Activated T-helper 2 cell treated with anti-CD3 and anti-CD28 coated beads, Interferon-gamma antibody, Interleukin-2, Interleukin-4, amounts not matched to agents 10 μg/mL and 5 μg/mL and 100 μg/mL, durations not matched to agents 14 hours and 24 hours and 36 hours (primary cell): ENCODE data around the gene KCNQ4. TPM values are rescaled to one million over a fixed set of nuclear protein-coding genes. Genes with fewer than 3 reads are reported as not detected.

Experiments used
- DNase-seq: peaks from one replicate; pipeline ENCODE4 v3.0.0; 2021; ENCODE audit warnings: low spot score
- H3K27ac Mint-ChIP-seq: one replicate; pipeline ENCODE4 v1.8.0; 2021; ENCODE audit warnings: mixed read lengths
- H3K27me3 Mint-ChIP-seq: one replicate; pipeline ENCODE4 v1.8.0; 2021; ENCODE audit warnings: low read depth, mixed read lengths
- H3K36me3 Mint-ChIP-seq: one replicate; pipeline ENCODE4 v1.8.0; 2021; ENCODE audit warnings: low read depth, mixed read lengths
- H3K4me1 Mint-ChIP-seq: one replicate; pipeline ENCODE4 v1.8.0; 2021; ENCODE audit warnings: low read depth, mixed read lengths
- H3K4me3 Mint-ChIP-seq: one replicate; pipeline ENCODE4 v1.8.0; 2021; ENCODE audit warnings: low read depth, mild to moderate bottlenecking, moderate library complexity, mixed read lengths
- H3K9me3 Mint-ChIP-seq: one replicate; pipeline ENCODE4 v1.8.0; 2021; ENCODE audit warnings: mixed read lengths
- intact Hi-C: fragments of 100-400 bp; cut with micrococcal nuclease; formaldehyde crosslinking; loops from one replicate; pipeline ENCODE4 v1.15.1; 2023
- total RNA-seq: library from RNA; stranded (reverse); gene quantifications from 2 replicates; pipeline ENCODE4 v1.2.3, GENCODE V29; 2022

Gene KCNQ4
- total RNA-seq, 1 donor from 2014 or later: 0.78 TPM

DNA sequence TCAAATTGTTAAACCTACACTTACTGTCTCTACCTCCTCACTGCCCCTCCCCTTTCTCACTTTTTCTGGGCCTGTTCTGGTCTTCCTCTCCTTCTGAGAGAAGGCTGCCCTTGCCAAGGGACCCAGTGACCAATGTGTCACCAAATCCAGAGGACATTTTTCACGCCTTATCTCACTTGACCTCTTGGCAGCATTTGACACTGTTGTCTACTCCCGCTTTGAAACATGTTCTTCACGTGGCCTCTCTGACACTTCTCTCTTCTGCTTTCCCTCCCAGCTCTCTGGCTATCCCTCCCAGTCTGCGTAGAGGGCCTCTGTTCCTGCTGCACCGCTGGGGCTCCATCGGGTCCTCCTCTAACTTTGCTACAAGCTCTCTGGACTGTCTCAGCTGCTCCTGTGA lies 25.3 kb downstream of the KCNQ4 start:
- Mint-ChIP-seq H3K27ac (peak overlapping the region; percentile 76), H3K4me1 (peaks cover 17% of the 10 kb centered on the region), H3K27me3 (peaks cover 3% of the 10 kb centered on the region), H3K36me3 (no peaks in the 10 kb centered on the region), H3K4me3 (no peak overlapping the region), H3K9me3 (no peaks in the 10 kb centered on the region)
- intact Hi-C loops: no loop called here
- no peak for DNase-seq

DNA sequence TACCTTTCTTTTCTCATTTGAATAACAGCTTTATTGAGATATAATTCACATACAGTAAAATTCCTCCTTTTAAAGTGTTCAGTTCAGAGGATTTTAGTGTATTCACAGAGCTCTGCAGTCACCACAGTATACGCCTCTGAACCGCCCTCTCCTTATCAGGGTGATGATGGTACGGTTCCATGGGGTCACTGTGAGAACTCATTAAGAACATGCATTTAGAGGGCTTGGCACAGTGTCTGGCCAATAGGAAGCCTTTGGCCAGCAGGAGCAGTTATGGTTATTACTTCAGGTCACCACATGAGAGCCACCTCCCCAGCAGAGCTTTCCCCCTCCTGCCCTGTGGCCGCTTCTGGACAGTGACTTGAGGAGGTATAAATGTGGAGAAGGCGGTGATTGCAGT lies 27.3 kb downstream of the KCNQ4 start:
- DNase-seq: no peak
- H3K27me3 Mint-ChIP-seq: peaks cover 3% of the 10 kb centered on the region
- H3K36me3 Mint-ChIP-seq: no peaks in the 10 kb centered on the region
- no peaks in the 10 kb centered on the region for H3K9me3 Mint-ChIP-seq
- no peak overlapping the region for H3K4me3 Mint-ChIP-seq
- H3K27ac Mint-ChIP-seq: no peak overlapping the region
- intact Hi-C loops: no loop called here
- peaks cover 17% of the 10 kb centered on the region for H3K4me1 Mint-ChIP-seq

DNA sequence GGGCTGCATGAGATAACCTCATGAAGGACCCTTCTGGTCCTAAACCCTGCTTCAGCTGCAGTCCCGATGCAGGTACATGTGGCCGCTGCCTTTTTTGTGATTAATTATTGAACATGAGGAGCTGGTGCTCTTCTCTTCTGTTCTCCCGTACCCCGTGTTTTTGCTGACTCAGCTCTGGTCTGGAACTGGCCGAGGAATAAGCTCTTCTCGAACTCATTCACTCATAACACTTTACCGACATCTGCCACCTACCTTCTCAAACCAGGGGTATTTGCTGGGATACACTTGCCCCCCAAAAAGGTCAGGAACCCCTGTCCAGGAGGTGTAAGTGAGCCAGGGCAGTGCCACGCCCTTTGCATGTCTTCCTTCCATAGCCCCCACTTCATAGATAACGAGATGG lies 31.8 kb downstream of the KCNQ4 start:
- peaks cover 7% of the 10 kb centered on the region for H3K4me1 Mint-ChIP-seq

DNA sequence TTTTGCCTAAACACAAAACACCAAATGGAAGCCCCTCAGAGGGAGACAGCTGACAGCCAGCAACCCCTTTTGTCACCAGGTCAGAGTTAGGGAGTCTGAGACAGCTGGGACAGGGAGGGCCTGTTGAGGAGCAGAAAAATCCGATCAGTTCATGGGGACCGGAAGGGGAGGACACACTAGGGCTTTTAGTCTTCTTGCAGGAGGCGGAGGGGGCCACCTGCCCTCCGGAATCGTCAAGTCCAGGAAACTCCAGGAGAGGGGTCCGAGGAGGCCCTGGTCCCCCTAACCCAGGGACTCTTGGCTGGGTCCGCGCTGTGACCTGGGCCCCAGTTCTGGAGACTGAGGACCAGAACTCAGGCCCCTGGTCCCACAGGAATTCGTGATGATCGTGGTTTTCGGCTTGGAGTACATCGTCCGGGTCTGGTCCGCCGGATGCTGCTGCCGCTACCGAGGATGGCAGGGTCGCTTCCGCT lies 34.2 kb downstream of the KCNQ4 start:
- no peak for DNase-seq
- peaks cover 5% of the 10 kb centered on the region for H3K4me1 Mint-ChIP-seq
- H3K36me3 Mint-ChIP-seq: no peaks in the 10 kb centered on the region
- peaks cover 8% of the 10 kb centered on the region for H3K27me3 Mint-ChIP-seq
- H3K9me3 Mint-ChIP-seq: no peaks in the 10 kb centered on the region
- no peak overlapping the region for H3K27ac Mint-ChIP-seq
- intact Hi-C loops: no loop called here
- peak overlapping the region; percentile 66 for H3K4me3 Mint-ChIP-seq

More for the DNA sequence above, 31.8 kb downstream of the KCNQ4 start:
- Mint-ChIP-seq H3K9me3 (no peaks in the 10 kb centered on the region), H3K27ac (no peak overlapping the region), H3K27me3 (peaks cover 10% of the 10 kb centered on the region), H3K4me3 (no peak overlapping the region), H3K36me3 (no peaks in the 10 kb centered on the region)
- DNase-seq: no peak
- intact Hi-C loops: no loop called here

DNA sequence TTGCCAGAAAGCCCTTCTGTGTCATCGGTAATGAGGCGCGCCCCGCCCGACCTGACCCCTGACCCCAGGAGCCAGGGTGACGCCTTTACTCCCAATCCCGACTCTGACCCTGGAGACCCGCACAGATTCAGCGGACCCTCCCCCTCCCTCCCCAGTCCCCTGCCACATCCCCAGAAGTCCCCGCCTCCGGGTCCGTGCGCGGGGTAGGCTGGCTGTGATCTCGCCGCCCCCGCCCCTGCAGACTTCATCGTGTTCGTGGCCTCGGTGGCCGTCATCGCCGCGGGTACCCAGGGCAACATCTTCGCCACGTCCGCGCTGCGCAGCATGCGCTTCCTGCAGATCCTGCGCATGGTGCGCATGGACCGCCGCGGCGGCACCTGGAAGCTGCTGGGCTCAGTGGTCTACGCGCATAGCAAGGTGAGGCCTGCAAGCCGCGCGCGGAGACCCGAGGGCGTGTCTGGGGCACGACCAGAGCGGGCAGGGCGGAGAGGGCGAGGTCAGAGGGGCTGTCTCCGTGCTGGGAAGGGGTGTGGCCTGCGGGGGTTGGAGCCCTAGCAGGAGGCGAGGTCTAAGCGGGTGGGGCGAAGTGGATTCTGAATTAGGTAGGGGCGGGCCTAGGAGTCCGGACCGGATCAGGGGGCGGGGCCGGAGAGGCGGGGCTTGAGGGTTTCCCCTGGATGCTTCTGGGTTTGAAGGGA lies 34.8 kb downstream of the KCNQ4 start:
- Mint-ChIP-seq H3K4me3 (peak overlapping the region; percentile 66), H3K27me3 (peaks cover 8% of the 10 kb centered on the region), H3K9me3 (no peaks in the 10 kb centered on the region), H3K27ac (peak overlapping the region; percentile 38), H3K36me3 (no peaks in the 10 kb centered on the region), H3K4me1 (peaks cover 5% of the 10 kb centered on the region)
- peak; percentile 85 for DNase-seq
- intact Hi-C loops: no loop called here

DNA sequence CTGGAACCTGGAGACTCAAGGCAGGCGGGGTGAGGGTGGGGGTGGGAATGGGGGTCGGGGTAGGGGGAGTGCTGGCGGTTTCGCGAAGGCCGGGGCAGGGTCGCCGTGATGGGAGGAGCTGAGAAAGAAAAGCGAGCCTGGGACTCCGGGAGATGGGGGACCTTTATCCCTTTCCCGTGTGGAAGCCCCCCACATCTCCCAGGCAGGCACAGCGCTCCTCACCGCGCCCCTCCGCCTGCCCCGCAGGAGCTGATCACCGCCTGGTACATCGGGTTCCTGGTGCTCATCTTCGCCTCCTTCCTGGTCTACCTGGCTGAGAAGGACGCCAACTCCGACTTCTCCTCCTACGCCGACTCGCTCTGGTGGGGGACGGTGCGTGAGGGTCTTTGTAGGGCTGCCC lies 35.5 kb downstream of the KCNQ4 start:
- Mint-ChIP-seq H3K36me3 (no peaks in the 10 kb centered on the region), H3K27ac (no peak overlapping the region), H3K27me3 (peaks cover 8% of the 10 kb centered on the region), H3K4me3 (peak overlapping the region; percentile 66), H3K9me3 (no peaks in the 10 kb centered on the region), H3K4me1 (peaks cover 5% of the 10 kb centered on the region)
- intact Hi-C loops: no loop called here
- no peak for DNase-seq

DNA sequence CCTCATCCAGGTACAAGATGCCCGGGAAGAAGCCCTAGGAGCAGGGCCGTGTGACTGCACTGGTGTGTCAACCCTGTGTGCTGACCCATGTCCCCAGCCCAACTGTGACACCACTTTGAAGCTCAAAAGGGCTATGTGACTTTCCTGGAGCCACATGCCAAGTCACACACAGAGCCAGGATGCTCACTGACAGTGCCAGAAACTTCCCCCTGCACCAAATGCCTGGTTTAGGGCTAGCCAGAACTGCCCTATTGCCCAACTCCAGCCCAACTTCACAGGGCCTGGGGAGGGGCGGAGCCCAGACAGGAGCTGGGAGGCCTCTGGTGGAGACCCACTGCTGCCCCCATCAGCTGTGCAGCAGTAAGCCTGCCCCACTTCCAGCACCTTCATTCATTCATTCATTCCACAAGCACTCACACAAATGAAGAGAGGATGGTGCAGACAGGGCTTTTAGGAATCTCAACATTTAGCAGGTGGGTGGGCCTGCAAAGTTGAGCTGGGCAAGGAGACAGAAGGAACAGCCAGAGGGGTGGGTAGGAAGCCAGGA lies 36.7 kb downstream of the KCNQ4 start:
- Mint-ChIP-seq H3K27me3 (peaks cover 8% of the 10 kb centered on the region), H3K36me3 (no peaks in the 10 kb centered on the region), H3K4me1 (peaks cover 12% of the 10 kb centered on the region), H3K4me3 (no peak overlapping the region), H3K27ac (no peak overlapping the region), H3K9me3 (no peaks in the 10 kb centered on the region)
- intact Hi-C loops: no loop called here
- no peak for DNase-seq

DNA sequence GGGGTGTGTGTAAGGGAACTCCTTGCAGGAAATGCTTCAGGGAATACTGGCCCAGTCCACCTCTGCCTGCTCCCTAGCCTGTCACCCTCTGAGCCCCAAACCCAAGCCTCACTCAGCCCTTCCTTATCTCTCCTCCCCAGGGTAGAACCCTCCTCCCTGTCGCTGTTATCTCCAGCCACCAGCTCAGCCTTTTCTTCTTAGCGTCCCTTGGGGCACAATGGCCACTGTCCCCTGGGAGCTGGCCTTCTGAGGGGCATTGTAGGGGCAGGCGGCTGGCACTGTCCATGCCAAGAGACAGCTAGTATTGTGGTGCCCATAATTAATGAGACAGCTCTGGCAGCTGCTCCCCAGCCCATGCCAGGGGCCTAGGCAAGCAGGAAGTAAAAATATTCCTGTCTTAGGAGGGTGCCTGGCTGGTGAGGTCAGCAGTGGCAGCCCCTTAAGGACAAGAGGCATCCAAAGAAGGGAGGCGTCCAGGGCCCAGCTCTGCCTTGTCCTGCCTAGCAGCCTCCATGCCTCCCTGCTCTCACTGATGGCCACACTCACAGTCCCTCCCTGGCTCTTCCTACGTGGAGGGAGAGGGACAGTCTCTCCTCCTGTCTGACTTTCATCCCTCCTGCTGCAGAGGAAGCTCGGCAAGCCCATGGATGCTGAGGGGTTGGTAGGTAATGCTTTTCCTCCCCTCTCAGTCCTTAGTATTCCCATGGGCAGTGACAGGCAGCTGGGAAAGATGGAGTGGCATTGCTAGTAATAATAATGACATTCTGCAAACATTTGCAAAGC lies 37.5 kb downstream of the KCNQ4 start:
- no peaks in the 10 kb centered on the region for H3K36me3 Mint-ChIP-seq
- peaks cover 17% of the 10 kb centered on the region for H3K4me1 Mint-ChIP-seq
- no peak for DNase-seq
- H3K9me3 Mint-ChIP-seq: no peaks in the 10 kb centered on the region
- H3K27me3 Mint-ChIP-seq: peaks cover 8% of the 10 kb centered on the region
- no peak overlapping the region for H3K27ac Mint-ChIP-seq
- no peak overlapping the region for H3K4me3 Mint-ChIP-seq
- intact Hi-C loops: no loop called here

DNA sequence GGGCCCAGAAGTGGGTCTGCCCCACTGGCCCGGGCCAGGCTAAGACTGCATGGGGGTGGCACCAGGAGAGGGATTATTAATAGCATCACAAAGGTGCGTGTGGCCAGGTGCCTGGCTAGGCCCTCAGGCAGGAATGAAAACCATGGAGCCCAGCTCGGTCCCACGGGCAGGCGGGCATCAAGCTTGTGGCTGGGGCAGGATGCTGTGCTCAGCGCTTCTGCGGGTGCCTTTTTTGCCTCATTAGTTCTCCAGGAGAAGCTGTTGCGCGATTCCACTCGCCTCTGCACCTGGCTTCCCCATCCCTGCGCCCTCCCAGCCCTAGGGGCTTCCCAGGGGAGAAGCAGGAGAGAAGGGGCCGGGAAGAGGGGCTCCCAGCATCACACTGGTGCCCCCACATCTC lies 39.3 kb downstream of the KCNQ4 start:
- Mint-ChIP-seq H3K27ac (no peak overlapping the region), H3K27me3 (no peaks in the 10 kb centered on the region), H3K9me3 (no peaks in the 10 kb centered on the region), H3K36me3 (no peaks in the 10 kb centered on the region), H3K4me3 (no peak overlapping the region), H3K4me1 (peaks cover 20% of the 10 kb centered on the region)
- DNase-seq: no peak
- intact Hi-C loops: no loop called here

DNA sequence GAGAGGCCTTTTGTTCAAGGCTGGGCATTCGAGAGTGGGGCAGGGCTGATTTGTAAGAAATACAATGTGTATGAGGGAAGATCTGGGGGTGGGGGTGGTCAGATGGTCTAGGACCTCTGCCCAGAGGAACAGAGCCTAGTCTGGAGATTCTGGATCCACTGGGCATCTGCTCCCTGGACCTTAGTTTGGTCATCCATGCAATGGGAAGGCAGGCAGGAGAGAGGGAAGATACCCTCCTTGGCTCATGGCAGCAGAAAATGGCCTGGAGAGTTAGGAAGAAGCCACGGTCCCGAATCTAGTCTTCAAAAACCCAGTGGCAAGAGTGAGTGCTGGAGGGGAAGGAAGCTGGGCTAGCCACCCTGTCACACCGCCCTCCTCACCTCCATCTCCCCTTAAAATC lies 39.8 kb downstream of the KCNQ4 start:
- Mint-ChIP-seq H3K9me3 (no peaks in the 10 kb centered on the region), H3K4me1 (peaks cover 16% of the 10 kb centered on the region), H3K4me3 (no peak overlapping the region), H3K36me3 (no peaks in the 10 kb centered on the region), H3K27ac (no peak overlapping the region), H3K27me3 (no peaks in the 10 kb centered on the region)
- DNase-seq: no peak
- intact Hi-C loops: no loop called here

DNA sequence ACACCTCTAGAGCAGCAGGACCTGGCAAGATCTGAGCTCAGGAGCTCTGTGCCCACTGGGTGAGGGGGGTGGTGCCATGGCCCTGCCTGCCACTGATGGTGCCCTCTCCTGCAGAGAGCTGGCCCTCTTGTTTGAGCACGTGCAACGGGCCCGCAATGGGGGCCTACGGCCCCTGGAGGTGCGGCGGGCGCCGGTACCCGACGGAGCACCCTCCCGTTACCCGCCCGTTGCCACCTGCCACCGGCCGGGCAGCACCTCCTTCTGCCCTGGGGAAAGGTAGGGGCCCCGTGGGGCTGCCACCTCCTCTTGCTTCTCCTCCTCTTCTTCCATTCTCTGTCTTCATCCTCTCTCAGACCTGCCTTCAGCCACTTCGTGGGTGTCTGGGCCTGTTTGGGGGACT lies 40.4 kb downstream of the KCNQ4 start:
- intact Hi-C loops: no loop called here
- H3K27me3 Mint-ChIP-seq: no peaks in the 10 kb centered on the region
- no peak for DNase-seq
- H3K36me3 Mint-ChIP-seq: no peaks in the 10 kb centered on the region
- no peak overlapping the region for H3K27ac Mint-ChIP-seq
- H3K9me3 Mint-ChIP-seq: no peaks in the 10 kb centered on the region
- no peak overlapping the region for H3K4me3 Mint-ChIP-seq
- peaks cover 14% of the 10 kb centered on the region for H3K4me1 Mint-ChIP-seq

DNA sequence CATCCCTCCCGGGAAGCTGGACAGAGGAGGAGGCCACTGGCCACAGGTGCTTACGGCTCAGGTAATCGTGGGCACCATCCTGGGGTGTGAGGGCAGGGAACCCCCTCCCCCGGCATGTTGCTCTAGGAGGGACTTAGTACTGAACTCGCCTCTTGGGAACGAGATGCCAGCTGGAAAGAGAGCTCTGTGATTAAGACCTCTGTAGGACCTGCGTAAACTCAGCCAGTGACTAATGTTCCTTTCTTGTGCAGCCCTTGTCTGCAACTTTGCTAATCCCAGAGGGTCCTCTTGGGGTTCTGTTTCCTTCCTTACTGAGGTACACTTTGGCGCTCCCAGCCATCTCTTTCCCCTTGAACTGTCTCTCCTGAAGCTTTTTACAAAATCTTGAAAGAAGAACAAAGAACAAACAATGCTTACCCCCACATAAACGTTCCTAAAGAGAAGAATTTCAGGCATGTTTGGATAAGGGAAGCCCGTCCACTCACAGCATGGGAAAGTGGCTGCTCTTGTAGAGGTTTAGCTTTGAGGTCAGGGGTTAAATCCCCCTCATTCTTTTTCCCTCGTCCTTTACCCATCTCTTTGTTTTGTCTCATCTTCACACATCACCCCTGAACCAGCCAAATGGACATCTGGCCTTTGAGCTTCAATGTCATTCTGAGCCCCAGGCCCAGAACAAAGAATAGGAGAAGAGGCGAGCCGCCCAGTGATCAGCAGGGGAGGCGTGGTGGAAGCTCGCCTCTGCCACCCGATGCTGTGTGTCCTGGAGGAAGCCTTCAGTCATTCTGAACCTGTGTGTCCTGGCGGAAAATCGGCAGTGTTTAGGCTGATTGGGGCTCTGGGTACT lies 41.2 kb downstream of the KCNQ4 start:
- intact Hi-C loops: no loop called here
- Mint-ChIP-seq H3K9me3 (no peaks in the 10 kb centered on the region), H3K4me1 (peaks cover 14% of the 10 kb centered on the region), H3K4me3 (no peak overlapping the region), H3K36me3 (no peaks in the 10 kb centered on the region), H3K27me3 (no peaks in the 10 kb centered on the region), H3K27ac (no peak overlapping the region)
- DNase-seq: no peak
